DND-41 (cell line): ENCODE data around the gene PPIP5K2.

Source experiments
- ATAC-seq: fragments of 200-7000 bp; cut with Tn5 transposase; 3 replicates; pipeline ENCODE4 v1.9.1; 2021; ENCODE audit warnings: low read depth; ENCODE audit not compliant: insufficient read depth
- DNase-seq: peaks from one replicate; pipeline ENCODE4 v3.0.0-alpha.2; 2020
- H2AFZ ChIP-seq: 2 replicates; pipeline ENCODE4 v1.6.0; 2012; ENCODE audit warnings: low read depth, low read length
- H3K27ac ChIP-seq: 2 replicates; pipeline ENCODE4 v1.5.1; 2012; ENCODE audit warnings: low read length, inconsistent platforms
- H3K27me3 ChIP-seq: fragments of 200-600 bp; sonication (generic); 2 replicates; pipeline ENCODE4 v1.6.0; 2012; ENCODE audit warnings: low read length, mild to moderate bottlenecking, inconsistent platforms; ENCODE audit not compliant: insufficient read depth, poor library complexity
- H3K36me3 ChIP-seq: 2 replicates; pipeline ENCODE4 v1.5.1; 2012; ENCODE audit warnings: low read length, inconsistent platforms; ENCODE audit not compliant: insufficient read depth
- H3K4me1 ChIP-seq: 2 replicates; pipeline ENCODE4 v1.5.1; 2012; ENCODE audit warnings: mild to moderate bottlenecking, low read length; ENCODE audit not compliant: insufficient read depth
- H3K4me2 ChIP-seq: 2 replicates; pipeline ENCODE4 v1.6.0; 2012; ENCODE audit warnings: mild to moderate bottlenecking, moderate library complexity, low read length, inconsistent platforms; ENCODE audit not compliant: insufficient read depth
- H3K4me3 ChIP-seq, 2 experiments: fragments of 200-600 bp in 1 of 2; shearing (Covaris generic) in 1 of 2; 2 replicates each; pipeline ENCODE4 v1.5.1; 2012 to 2016; ENCODE audit warnings: inconsistent platforms in 2 of 2, low read length in 2 of 2, mild to moderate bottlenecking in 2 of 2, low read depth in 1 of 2, moderate library complexity in 1 of 2
- H3K79me2 ChIP-seq: 2 replicates; pipeline ENCODE4 v1.6.0; 2012; ENCODE audit warnings: low read length, inconsistent platforms; ENCODE audit not compliant: insufficient read depth
- H3K9ac ChIP-seq: 2 replicates; pipeline ENCODE4 v1.6.0; 2012; ENCODE audit warnings: low read depth, mild to moderate bottlenecking, inconsistent platforms, low read length, moderate library complexity
- H3K9me3 ChIP-seq: 2 replicates; pipeline ENCODE4 v1.5.1; 2012; ENCODE audit warnings: low read length, moderate library complexity, mild to moderate bottlenecking, inconsistent platforms; ENCODE audit not compliant: insufficient read depth, severe bottlenecking
- H4K20me1 ChIP-seq: 2 replicates; pipeline ENCODE4 v1.6.0; 2012; ENCODE audit warnings: low read length; ENCODE audit not compliant: insufficient read depth
- CTCF ChIP-seq: IDR thresholded peaks from 2 replicates; pipeline ENCODE4 v1.5.1; 2012; ENCODE audit warnings: borderline replicate concordance, low read length, moderate library complexity, mild to moderate bottlenecking; ENCODE audit not compliant: poor library complexity, severe bottlenecking; ENCODE audit errors: extremely low read depth
- EZH2 ChIP-seq: IDR thresholded peaks from 3 replicates; pipeline ENCODE4 v1.6.1; 2012; ENCODE audit warnings: borderline replicate concordance, low read depth, mild to moderate bottlenecking, moderate library complexity, low read length, inconsistent platforms; ENCODE audit not compliant: severe bottlenecking

PPIP5K2 gene

DNA sequence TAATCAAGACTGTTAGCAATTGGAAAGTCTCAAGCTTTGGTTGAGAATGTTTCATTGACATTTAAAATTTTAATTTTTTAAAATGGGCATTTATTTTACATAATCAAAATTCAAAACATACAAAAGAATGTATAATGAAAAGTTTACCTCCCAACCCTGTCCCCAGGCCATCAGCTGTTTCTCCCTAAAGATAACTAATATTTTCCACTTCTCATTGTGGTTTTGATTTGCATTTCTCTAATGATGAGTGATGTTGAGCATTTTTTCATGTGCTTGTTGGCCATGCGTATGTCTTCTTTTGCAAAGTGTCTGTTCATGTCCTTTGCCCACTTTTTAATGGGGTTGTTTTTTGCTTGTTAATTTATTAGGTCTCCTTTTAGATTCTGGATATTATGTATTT lies 127.0 kb downstream of the PPIP5K2 start:
- Histone ChIP-seq H3K36me3 (no peaks in the 10 kb centered on the region), H2AFZ (no peak overlapping the region), H3K9me3 (no peaks in the 10 kb centered on the region), H3K4me2 (no peak overlapping the region), H3K4me3 (no peak overlapping the region), H3K9ac (no peak overlapping the region), H4K20me1 (no peaks in the 10 kb centered on the region), H3K27me3 (no peaks in the 10 kb centered on the region), H3K27ac (no peak overlapping the region), H3K4me1 (peaks cover 18% of the 10 kb centered on the region), H3K79me2 (no peaks in the 10 kb centered on the region)
- ATAC-seq: no peak
- TF ChIP-seq EZH2 (no peak), CTCF (no peak)
- DNase-seq: no peak

DNA sequence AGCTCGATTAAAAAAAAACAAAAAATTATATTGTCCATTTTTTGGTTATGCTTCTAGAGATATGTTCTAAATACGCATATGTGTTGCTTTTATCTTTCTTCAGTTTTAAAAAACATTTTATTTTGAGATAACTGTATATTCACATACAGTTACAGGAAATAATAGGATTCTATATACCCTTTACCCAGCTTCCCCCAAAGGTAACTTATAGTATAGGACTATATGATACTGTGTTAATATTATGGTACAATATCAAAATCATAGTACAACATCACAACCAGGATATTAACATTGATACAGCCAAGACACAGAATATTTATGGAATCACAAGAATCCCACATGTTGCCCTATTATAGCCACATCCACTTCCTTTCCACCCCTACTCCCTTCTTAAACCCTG lies 129.0 kb downstream of the PPIP5K2 start:
- Histone ChIP-seq H3K79me2 (no peaks in the 10 kb centered on the region), H3K9me3 (no peaks in the 10 kb centered on the region), H3K27me3 (no peaks in the 10 kb centered on the region), H2AFZ (no peak overlapping the region), H4K20me1 (no peaks in the 10 kb centered on the region), H3K9ac (no peak overlapping the region), H3K4me2 (no peak overlapping the region), H3K27ac (no peak overlapping the region), H3K4me3 (no peak overlapping the region), H3K36me3 (no peaks in the 10 kb centered on the region), H3K4me1 (peaks cover 18% of the 10 kb centered on the region)
- no peak for ATAC-seq
- TF ChIP-seq EZH2 (no peak), CTCF (no peak)
- DNase-seq: no peak

DNA sequence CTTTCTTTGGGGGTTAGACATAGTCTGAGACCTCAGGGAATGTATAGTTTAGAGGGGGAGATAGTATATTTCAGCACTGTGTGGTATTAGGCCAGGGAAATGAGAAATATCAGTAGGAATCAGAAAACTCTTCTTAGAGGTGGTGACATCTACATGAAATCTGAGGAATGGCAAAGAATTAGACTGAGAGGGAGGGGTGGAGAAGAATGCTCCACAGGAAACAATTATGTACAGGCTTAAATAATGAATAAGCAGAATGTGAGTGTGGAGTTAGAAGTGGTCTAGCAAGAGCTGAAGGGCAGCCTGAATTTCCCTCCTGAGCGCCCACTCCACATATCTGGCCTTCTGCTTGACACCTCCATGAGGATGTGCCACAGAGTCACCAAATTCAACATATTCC lies 134.8 kb downstream of the PPIP5K2 start:
- DNase-seq (no peak), ATAC-seq (no peak)
- Histone ChIP-seq H3K9ac (no peak overlapping the region), H3K4me2 (no peak overlapping the region), H3K27ac (no peak overlapping the region), H2AFZ (no peak overlapping the region), H3K4me3 (no peak overlapping the region), H3K79me2 (peaks cover 13% of the 10 kb centered on the region), H3K27me3 (no peaks in the 10 kb centered on the region), H3K4me1 (peaks cover 8% of the 10 kb centered on the region), H3K36me3 (no peaks in the 10 kb centered on the region; the same call in 1 of the 2 replicates), H3K9me3 (no peaks in the 10 kb centered on the region), H4K20me1 (no peaks in the 10 kb centered on the region)
- TF ChIP-seq EZH2: no peak

- H3K27ac ChIP-seq: no peak overlapping the region
- no peaks in the 10 kb centered on the region for H3K9me3 ChIP-seq
- peaks cover 20% of the 10 kb centered on the region for H3K79me2 ChIP-seq
- H4K20me1 ChIP-seq: 0 out of 2 replicates have a peak, but pooled peaks cover 2% of the 10 kb centered on the region
- no peak overlapping the region for H2AFZ ChIP-seq
- no peak for TF ChIP-seq CTCF
- no peak for TF ChIP-seq EZH2
- peaks cover 16% of the 10 kb centered on the region for H3K4me1 ChIP-seq
- no peak overlapping the region for H3K4me3 ChIP-seq
- DNase-seq (no peak), ATAC-seq (no peak)
- no peak overlapping the region for H3K9ac ChIP-seq
- no peak overlapping the region for H3K4me2 ChIP-seq
- H3K36me3 ChIP-seq: no peaks in the 10 kb centered on the region; the same call in 1 of the 2 replicates
- H3K27me3 ChIP-seq: no peaks in the 10 kb centered on the region
These were observed 135.6 kb downstream of the PPIP5K2 start for GRCh38 chr5:103255691-103256090.
